ENCODE data around the gene PKD1L1.

PKD1L1 gene

GRCh38 chr7:47902013-47902412, 46.3 kb downstream of the PKD1L1 start:
- DNase-seq = no peak

- no peak for DNase-seq
Measured at GRCh38 chr7:47901542-47901941, 46.7 kb downstream of the PKD1L1 start.

GRCh38 chr7:47897831-47898230, 50.4 kb downstream of the PKD1L1 start:
- no peak for DNase-seq

GRCh38 chr7:47896809-47897423, 51.4 kb downstream of the PKD1L1 start:
- no peak for DNase-seq

GRCh38 chr7:47895026-47895425, 53.2 kb downstream of the PKD1L1 start:
- no peak for DNase-seq

- no peak for DNase-seq
Measured at GRCh38 chr7:47893721-47894365, 54.4 kb downstream of the PKD1L1 start.

GRCh38 chr7:47893238-47893637, 55.0 kb downstream of the PKD1L1 start:
- no peak for DNase-seq

GRCh38 chr7:47890606-47891005, 57.7 kb downstream of the PKD1L1 start:
- no peak for DNase-seq

- DNase-seq = no peak
Measured at GRCh38 chr7:47890125-47890524, 58.1 kb downstream of the PKD1L1 start.

GRCh38 chr7:47889723-47890122, 58.5 kb downstream of the PKD1L1 start:
- no peak for DNase-seq

GRCh38 chr7:47888371-47889265, 59.6 kb downstream of the PKD1L1 start:
- DNase-seq = no peak

- no peak for DNase-seq
Measured at GRCh38 chr7:47887016-47887640, 61.1 kb downstream of the PKD1L1 start.

- no peak for DNase-seq
Measured at GRCh38 chr7:47885987-47886811, 62.1 kb downstream of the PKD1L1 start.

- no peak for DNase-seq
Measured at GRCh38 chr7:47885309-47885986, 62.8 kb downstream of the PKD1L1 start.

- no peak for DNase-seq
Measured at GRCh38 chr7:47884675-47885074, 63.6 kb downstream of the PKD1L1 start.

- no peak for DNase-seq
Measured at GRCh38 chr7:47882635-47883034, 65.6 kb downstream of the PKD1L1 start.

GRCh38 chr7:47881256-47881655, 67.0 kb downstream of the PKD1L1 start:
- DNase-seq = no peak

GRCh38 chr7:47878662-47879061, 69.6 kb downstream of the PKD1L1 start:
- DNase-seq = no peak

- DNase-seq = no peak
Measured at GRCh38 chr7:47877336-47877735, 70.9 kb downstream of the PKD1L1 start.

GRCh38 chr7:47875998-47876744, 72.1 kb downstream of the PKD1L1 start:
- DNase-seq = no peak

- no peak for DNase-seq
Measured at GRCh38 chr7:47875406-47875805, 72.9 kb downstream of the PKD1L1 start.
